22Rv1 (cell line): Measurements from ENCODE around the gene EIPR1.

Experiments
- CTCF ChIP-seq: fragments of 450-650 bp; IDR thresholded peaks from 2 replicates; pipeline ENCODE4 v1.5.1; 2017; ENCODE audit warnings: mild to moderate bottlenecking
- ZFX ChIP-seq: fragments of 450-650 bp; IDR thresholded peaks from 2 replicates; pipeline ENCODE4 v1.6.1; 2017; ENCODE audit warnings: antibody characterized with exemption, borderline replicate concordance

DNA sequence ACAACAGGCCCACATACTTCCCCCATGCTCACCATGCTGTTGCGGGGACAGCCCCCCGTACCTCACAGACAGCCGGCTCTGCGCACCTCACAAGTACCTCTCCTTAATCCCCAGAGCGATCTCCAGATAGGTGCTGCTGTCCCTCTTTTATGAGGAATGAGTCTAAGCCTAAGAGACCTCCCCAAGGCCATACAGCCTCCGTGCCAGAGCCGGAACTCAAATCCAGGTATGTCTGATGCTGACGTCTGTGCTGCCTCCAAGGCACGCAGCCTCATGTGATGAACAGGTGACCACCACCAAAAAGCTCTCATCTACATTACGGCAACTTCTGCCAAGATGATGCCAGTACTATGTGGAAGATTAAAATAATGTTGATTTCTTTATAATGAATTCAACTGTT lies 85.2 kb downstream of the EIPR1 start:
- TF ChIP-seq CTCF (no peak), ZFX (no peak)
